NCI-H146 treated with DMSO at 0.1 percent for 48 hours (cell line): ENCODE results near the gene ATP1A2.

Source experiments
- DNase-seq: peaks from one replicate; lab custom pipeline; 2025; ENCODE audit not compliant: unreplicated experiment; lab: John Stamatoyannopoulos, UW

ATP1A2 gene

DNA sequence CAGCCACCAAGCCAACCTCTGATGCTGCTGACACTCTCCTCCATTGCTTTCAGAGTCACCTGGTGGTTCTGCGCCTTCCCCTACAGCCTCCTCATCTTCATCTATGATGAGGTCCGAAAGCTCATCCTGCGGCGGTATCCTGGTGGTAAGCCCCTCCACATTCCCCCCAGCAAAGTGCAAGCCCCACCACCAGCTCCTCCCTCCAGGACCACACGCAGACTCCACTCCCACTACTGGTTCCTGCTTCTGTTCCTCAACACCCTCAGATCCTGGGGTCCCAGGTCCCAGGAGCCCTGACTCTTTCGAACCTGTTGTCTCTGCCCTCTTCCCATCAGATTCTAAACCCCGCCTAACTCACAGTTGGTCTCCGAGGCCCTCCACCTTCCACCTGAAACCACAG, 24.3 kb downstream of the ATP1A2 start:
- no peak for DNase-seq

DNA sequence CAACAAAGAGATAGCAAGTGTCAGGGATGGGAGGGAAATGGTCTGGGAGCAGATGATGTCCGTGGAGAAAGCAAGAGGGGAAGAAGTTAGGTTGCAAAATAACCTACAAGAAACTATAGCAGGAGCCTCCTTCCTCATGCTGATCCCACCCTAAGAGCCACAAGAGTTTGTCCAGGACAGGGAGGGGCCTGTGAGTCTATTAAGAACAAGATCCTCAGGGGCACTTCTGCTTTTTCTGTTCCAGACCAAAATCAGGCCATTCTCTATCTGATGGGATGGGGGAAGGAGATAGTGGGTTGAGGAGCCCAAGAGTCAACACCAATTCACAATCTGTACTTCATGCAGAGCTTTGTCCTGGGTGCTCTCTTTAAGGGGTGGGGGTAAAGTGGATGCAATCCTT, 28.1 kb downstream of the ATP1A2 start:
- DNase-seq: no peak

DNA sequence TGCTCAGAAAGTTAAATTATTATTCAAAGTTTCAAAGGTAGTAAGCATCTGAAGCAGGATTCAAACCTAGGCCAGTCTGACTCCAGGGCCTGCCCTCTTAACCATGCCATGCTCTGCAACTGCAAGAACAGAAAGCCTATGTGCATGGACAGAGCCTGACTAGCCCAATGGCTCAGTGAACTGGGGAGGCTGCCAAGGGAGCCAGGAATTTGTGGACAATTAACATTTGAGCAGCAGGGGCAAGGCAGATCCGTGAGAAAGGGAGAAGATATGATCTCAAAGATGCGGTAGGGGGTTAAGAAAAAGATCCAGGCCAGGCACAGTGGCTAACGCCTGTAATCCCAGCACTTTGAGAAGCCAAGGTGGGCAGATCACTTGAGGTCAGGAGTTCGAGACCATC, 29.4 kb downstream of the ATP1A2 start:
- DNase-seq: no peak

DNA sequence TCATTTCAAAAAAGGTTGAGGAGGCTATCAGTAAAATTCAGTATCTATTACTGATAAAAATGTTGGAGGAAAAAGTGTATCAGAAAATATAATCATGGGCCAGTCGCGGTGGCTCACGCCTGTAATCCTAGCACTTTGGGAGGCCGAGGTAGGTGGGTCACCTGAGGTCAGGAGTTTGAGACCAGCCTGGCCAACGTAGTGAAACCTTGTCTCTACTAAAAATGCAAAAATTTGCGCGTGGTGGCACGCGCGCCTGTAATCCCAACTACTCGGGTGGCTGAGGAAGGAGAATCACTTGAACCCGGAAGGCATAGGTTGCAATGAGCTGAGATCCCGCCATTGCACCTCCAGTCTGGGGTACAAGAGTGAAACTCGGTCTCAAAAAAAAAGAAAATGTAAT, 30.5 kb downstream of the ATP1A2 start:
- DNase-seq: no peak

DNA sequence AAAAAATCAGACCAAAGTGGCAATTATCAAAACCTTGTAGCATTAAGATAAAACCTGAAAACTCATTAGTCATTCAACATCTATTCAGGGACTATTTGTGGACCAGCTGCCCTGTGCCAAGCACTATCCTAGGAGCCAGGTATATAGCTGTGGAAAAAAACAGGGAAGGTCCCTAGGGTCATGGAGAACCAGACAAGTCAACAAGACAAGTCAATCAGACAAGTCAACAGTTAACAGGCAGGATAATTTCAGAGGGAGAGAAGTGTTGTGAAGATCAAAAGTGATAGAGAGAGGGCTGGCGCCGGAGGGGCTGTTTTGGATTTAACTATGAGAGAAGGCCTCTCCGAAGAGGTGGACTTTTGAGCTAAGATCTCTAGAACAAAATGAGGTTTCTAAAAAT, 32.6 kb downstream of the ATP1A2 start:
- no peak for DNase-seq

- no peak for DNase-seq
These were observed 33.7 kb downstream of the ATP1A2 start for GRCh38 chr1:160149233-160149632.

- DNase-seq: no peak
These were observed 34.2 kb downstream of the ATP1A2 start for GRCh38 chr1:160149716-160150115.

DNA sequence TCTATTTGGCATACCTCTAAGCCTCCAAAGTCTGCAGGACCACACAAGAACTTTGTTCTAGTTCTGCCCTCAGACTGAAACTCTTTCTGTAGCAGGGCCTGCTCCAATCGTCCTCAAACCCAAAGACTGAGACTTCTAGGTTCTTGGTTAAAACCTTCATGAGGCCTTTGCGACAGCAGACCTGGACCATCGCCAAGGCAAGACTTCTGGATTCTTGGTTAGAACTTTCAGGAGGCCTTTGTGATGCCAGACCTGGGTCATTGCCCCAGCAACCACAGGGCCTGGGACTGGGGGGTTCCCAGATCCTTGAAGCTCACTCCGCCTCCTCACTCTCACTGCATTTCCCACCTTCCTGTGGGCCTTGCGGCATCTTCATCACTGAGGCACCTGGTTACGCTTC, 35.7 kb downstream of the ATP1A2 start, which contains the start of gene ATP1A4:
TSS of gene ATP1A4 (plus strand) at position 301 of the 400 bp plus-strand sequence. CDS start 438 bp downstream, outside the sequence.
- DNase-seq: no peak

DNA sequence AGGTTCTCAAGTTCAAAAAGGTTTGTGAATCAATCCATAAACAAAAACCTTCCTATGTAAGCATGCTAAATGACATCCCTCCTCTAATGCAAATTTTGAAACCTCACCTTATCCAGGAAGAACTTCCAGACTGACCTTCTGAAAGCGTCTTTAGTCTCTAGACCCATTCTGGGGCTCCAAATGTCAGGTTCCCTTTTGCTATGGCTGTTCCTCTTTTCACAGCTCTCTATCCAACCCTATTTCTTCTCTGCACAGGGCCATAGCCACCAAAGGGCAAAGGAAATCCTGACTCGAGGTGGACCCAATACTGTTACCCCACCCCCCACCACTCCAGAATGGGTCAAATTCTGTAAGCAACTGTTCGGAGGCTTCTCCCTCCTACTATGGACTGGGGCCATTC, 39.2 kb downstream of the ATP1A2 start:
- DNase-seq: no peak

GRCh38 chr1:160156361-160156760, 40.8 kb downstream of the ATP1A2 start:
- DNase-seq: no peak

- DNase-seq: no peak
These were observed 41.6 kb downstream of the ATP1A2 start for GRCh38 chr1:160157174-160157573.

DNA sequence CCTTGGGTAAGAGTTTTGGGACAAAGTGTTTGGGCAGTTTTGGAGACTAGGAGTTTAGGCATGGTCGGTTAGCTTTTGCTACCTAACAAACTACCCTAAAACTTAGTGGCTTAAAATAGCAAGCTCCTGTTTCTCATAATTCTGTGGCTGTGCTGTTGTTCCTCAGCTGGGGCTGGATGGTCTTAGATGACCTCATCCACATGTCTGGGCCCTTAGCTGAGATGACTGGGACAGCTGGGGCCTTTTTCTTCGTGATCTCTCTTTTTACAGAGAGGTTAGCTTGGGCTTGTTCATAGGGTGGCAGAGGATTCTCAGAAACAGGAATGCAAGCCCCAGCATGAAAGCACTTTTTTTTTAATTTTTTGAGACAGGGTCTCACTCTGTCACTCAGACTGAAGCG, 42.5 kb downstream of the ATP1A2 start:
- no peak for DNase-seq

GRCh38 chr1:160158534-160158933, 43.0 kb downstream of the ATP1A2 start:
- DNase-seq: no peak

GRCh38 chr1:160159846-160160245, 44.3 kb downstream of the ATP1A2 start:
- DNase-seq: no peak

GRCh38 chr1:160161965-160162705, 46.6 kb downstream of the ATP1A2 start:
- peak; percentile 15 for DNase-seq

DNA sequence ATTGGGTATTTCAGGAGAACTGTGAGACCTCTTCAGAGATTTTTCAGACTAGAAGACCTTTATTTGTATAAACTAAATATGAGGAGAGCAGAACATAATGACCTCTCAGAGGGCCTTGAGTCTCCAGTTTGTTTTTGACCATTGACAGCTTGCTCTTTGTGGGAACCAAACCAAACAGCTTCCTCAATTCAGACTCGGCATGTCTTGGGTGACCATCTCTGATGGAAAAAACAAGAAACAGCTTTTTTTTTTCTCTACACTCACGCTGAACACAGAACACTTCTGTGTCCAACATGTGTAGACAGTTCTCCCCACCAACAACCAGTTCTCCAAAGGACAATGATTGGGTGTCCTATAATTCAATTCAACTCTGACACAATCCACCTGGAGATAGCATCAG, 47.4 kb downstream of the ATP1A2 start:
- no peak for DNase-seq

GRCh38 chr1:160163615-160164014, 48.1 kb downstream of the ATP1A2 start:
- DNase-seq: no peak

GRCh38 chr1:160164121-160164520, 48.6 kb downstream of the ATP1A2 start:
- DNase-seq: peak; percentile 87

- no peak for DNase-seq
These were observed 50.8 kb downstream of the ATP1A2 start for GRCh38 chr1:160166166-160166868.

GRCh38 chr1:160167056-160167455, 51.5 kb downstream of the ATP1A2 start:
- DNase-seq: no peak

DNA sequence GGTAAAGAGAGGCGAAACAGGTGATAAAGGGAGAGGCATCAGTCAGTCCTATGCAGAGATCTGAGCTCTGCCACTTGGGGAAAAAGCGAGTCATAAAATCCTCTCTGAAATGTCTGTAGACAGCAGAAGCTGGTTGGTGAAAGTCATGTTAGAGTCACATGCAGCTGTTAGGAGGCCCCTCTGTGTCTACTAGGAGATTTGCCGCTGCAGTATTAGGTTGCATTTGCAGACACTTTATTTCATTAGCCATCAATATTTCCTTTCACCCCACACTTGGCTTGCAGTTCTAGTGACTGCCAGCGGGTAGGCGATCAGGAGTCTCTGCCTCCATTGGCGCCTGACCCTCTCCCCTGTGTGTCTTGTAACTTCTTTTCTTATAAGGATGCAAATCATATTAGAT, 52.0 kb downstream of the ATP1A2 start:
- peak; percentile 4 for DNase-seq

DNA sequence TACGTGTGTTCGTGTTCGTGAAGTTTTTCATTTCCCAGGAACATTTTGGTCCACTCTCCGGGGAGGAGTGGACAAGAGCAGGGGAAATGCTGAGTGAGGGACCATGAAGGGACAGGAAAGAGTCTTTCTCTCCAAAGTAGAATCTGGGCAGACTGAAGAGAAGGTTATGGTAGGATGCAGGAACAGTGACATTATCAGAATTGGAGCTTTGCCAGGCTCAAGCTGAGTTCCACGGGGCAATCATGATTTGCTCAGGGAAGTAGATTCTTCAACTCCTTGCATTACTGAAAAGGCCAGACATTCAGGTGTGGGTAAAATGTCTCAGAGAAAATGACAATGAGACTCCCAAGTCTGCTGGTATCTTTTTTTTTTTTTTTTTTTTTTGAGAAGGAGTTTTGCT, 52.5 kb downstream of the ATP1A2 start:
- DNase-seq: no peak
